Smooth muscle cell (in vitro differentiated cells): ENCODE results near the gene ZNF674. TPM values are rescaled to one million over a fixed set of nuclear protein-coding genes. Genes with fewer than 3 reads are reported as not detected.
"Not testable (repeated sequence)": the region's sequence is repeated elsewhere in the genome, so short reads cannot be mapped to it uniquely, and the experiment has no call there.

ENCODE experiments used
- DNase-seq: peaks from one replicate; lab custom pipeline; 2025; ENCODE audit not compliant: unreplicated experiment; lab: John Stamatoyannopoulos, UW
- H2AFZ ChIP-seq: fragments of 200-600 bp; sonication (generic); 2 replicates; pipeline ENCODE4 v1.6.0; 2016; ENCODE audit warnings: antibody characterized with exemption, low read depth, mild to moderate bottlenecking
- H3F3A ChIP-seq: fragments of 200-600 bp; sonication (generic); 2 replicates; pipeline ENCODE4 v1.6.0; 2017; ENCODE audit warnings: antibody characterized with exemption, low read depth
- H3K27ac ChIP-seq: fragments of 200-600 bp; sonication (generic); 2 replicates; pipeline ENCODE4 v1.5.1; 2016; ENCODE audit warnings: low read depth, mild to moderate bottlenecking
- H3K27me3 ChIP-seq: fragments of 200-600 bp; sonication (generic); 2 replicates; pipeline ENCODE4 v1.6.1; 2016; ENCODE audit warnings: low read depth, mild to moderate bottlenecking
- H3K36me3 ChIP-seq: fragments of 200-600 bp; sonication (generic); 2 replicates; pipeline ENCODE4 v1.5.1; 2016; ENCODE audit warnings: low read depth
- H3K4me1 ChIP-seq: fragments of 200-600 bp; sonication (generic); 2 replicates; pipeline ENCODE4 v1.5.1; 2016; ENCODE audit warnings: low read depth
- H3K4me2 ChIP-seq: fragments of 200-600 bp; sonication (generic); 2 replicates; pipeline ENCODE4 v1.6.0; 2016; ENCODE audit warnings: mild to moderate bottlenecking
- H3K4me3 ChIP-seq: fragments of 200-600 bp; sonication (generic); 2 replicates; pipeline ENCODE4 v1.5.1; 2016; ENCODE audit warnings: mild to moderate bottlenecking
- H3K79me2 ChIP-seq: fragments of 200-600 bp; sonication (generic); 2 replicates; pipeline ENCODE4 v1.6.0; 2016; ENCODE audit warnings: low read depth, mild to moderate bottlenecking
- H3K9ac ChIP-seq: fragments of 200-600 bp; sonication (generic); 2 replicates; pipeline ENCODE4 v1.6.0; 2016; ENCODE audit warnings: low read depth
- H3K9me3 ChIP-seq: fragments of 200-600 bp; sonication (generic); replicated peaks from 2 replicates; pipeline ENCODE4 v1.5.1; 2016; ENCODE audit warnings: low read depth
- H4K20me1 ChIP-seq: fragments of 200-600 bp; sonication (generic); 2 replicates; pipeline ENCODE4 v1.6.0; 2016; ENCODE audit warnings: low read depth
- CTCF ChIP-seq: fragments of 200-600 bp; sonication (generic); IDR thresholded peaks from 2 replicates; pipeline ENCODE4 v1.5.1; 2017; ENCODE audit warnings: borderline replicate concordance, mild to moderate bottlenecking, antibody characterized with exemption; ENCODE audit not compliant: insufficient read depth, poor library complexity, severe bottlenecking
- WGBS: methylation state at CpG from one replicate; pipeline ENCODE4 v1.1.7; 2016; ENCODE audit warnings: low lambda C conversion rate; 5-methylcytosine and 5-hydroxymethylcytosine counted together
- polyA plus RNA-seq: library from polyadenylated mRNA; unstranded; fragments of >200 nt; fragmentation: Nextera tagmentation; extraction: Ambion mirVana; gene quantifications from 2 replicates; pipeline ENCODE4 v1.2.1, GENCODE V29; 2016
- total RNA-seq: library from RNA; depleted of rRNA; stranded (reverse); fragments of >200 nt; gene quantifications from 2 replicates; pipeline ENCODE4 v1.2.3, GENCODE V29; 2014

Gene ZNF674
- total and polyA plus RNA-seq, 2 experiments from 2014 or later = 1.7 to 4.0 TPM

GRCh38 chrX:46485897-46486296 lies 59.3 kb downstream of the ZNF674 start:
- H3K4me2 ChIP-seq = no peak overlapping the region
- no peak for DNase-seq
- no peak overlapping the region for H2AFZ ChIP-seq
- no peaks in the 10 kb centered on the region for H4K20me1 ChIP-seq
- H3K9me3 ChIP-seq = no peaks in the 10 kb centered on the region
- H3K9ac ChIP-seq = no peak overlapping the region
- H3K79me2 ChIP-seq = no peaks in the 10 kb centered on the region
- no peaks in the 10 kb centered on the region for H3K4me1 ChIP-seq
- H3K27me3 ChIP-seq = no peaks in the 10 kb centered on the region
- H3K36me3 ChIP-seq = no peaks in the 10 kb centered on the region
- no peak for TF ChIP-seq CTCF
- H3F3A ChIP-seq = no peaks in the 10 kb centered on the region
- no peak overlapping the region for H3K4me3 ChIP-seq
- no peak overlapping the region for H3K27ac ChIP-seq
- 70% methylated on average over 8 of the region's 8 CpGs for WGBS

GRCh38 chrX:46478634-46479033 lies 66.6 kb downstream of the ZNF674 start:
- not testable (repeated sequence) for H3K36me3 ChIP-seq, H3K9me3 ChIP-seq, DNase-seq, H2AFZ ChIP-seq, H3F3A ChIP-seq, H4K20me1 ChIP-seq, H3K4me3 ChIP-seq, H3K4me2 ChIP-seq, H3K4me1 ChIP-seq, H3K27me3 ChIP-seq, H3K27ac ChIP-seq, H3K9ac ChIP-seq, H3K79me2 ChIP-seq
- 68% methylated on average over 2 of the region's 2 CpGs for WGBS

GRCh38 chrX:46477435-46477834 lies 67.8 kb downstream of the ZNF674 start:
- no peaks in the 10 kb centered on the region for H3K9me3 ChIP-seq
- WGBS = 75% methylated on average over 2 of the region's 2 CpGs
- DNase-seq = no peak

GRCh38 chrX:46465203-46465602 lies 80.0 kb downstream of the ZNF674 start:
- no peak for TF ChIP-seq CTCF
- no peak overlapping the region for H3K27ac ChIP-seq
- no peaks in the 10 kb centered on the region for H3F3A ChIP-seq
- H3K4me3 ChIP-seq = no peak overlapping the region
- no peaks in the 10 kb centered on the region for H3K4me1 ChIP-seq
- no peaks in the 10 kb centered on the region for H3K27me3 ChIP-seq
- no peak for DNase-seq
- H4K20me1 ChIP-seq = no peaks in the 10 kb centered on the region
- H3K9me3 ChIP-seq = peaks cover 13% of the 10 kb centered on the region
- H3K36me3 ChIP-seq = peaks cover 9% of the 10 kb centered on the region
- H3K79me2 ChIP-seq = no peaks in the 10 kb centered on the region
- WGBS = 47% methylated on average over 1 of the region's 1 CpG
- H2AFZ ChIP-seq = no peak overlapping the region
- H3K9ac ChIP-seq = no peak overlapping the region
- H3K4me2 ChIP-seq = no peak overlapping the region

More at GRCh38 chrX:46477435-46477834, 67.8 kb downstream of the ZNF674 start:
- Histone ChIP-seq H3K27ac (no peak overlapping the region), H3K36me3 (peaks cover 6% of the 10 kb centered on the region), H3K4me2 (no peak overlapping the region), H3K27me3 (no peaks in the 10 kb centered on the region), H3K4me3 (no peak overlapping the region), H4K20me1 (no peaks in the 10 kb centered on the region), H2AFZ (no peak overlapping the region), H3K79me2 (no peaks in the 10 kb centered on the region), H3F3A (no peaks in the 10 kb centered on the region), H3K9ac (no peak overlapping the region), H3K4me1 (no peaks in the 10 kb centered on the region)
- no peak for TF ChIP-seq CTCF
